HG03457 (cell line): ENCODE results near the gene MAMSTR.
"Not testable (repeated sequence)": the region's sequence is repeated elsewhere in the genome, so short reads cannot be mapped to it uniquely, and the experiment has no call there.

ENCODE experiments used
- ATAC-seq: cut with Tn5 transposase; IDR thresholded peaks from one replicate; pipeline ENCODE4 v1.9.1; 2021; ENCODE audit warnings: moderate number of reproducible peaks; ENCODE audit not compliant: unreplicated experiment

Gene MAMSTR

DNA sequence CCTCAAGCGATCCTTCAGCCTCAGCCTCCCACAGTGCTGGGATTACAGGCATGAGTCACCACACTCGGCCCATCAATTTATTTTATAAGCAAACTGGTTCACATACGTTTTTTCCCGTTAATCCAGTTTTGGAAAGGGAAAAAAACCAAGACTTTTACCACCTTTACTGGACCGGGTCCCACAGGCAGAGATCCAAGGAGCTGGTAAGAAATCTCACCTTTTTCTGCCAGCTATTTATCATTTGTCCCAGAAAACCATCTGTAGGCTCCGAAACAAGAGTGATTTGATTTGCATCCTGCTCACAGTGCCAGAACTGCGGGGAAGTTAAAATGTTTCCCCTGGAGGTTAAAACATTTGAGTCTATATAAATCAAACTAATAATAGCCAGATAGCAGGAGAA lies 30.1 kb downstream of the MAMSTR start:
- ATAC-seq, result no peak

DNA sequence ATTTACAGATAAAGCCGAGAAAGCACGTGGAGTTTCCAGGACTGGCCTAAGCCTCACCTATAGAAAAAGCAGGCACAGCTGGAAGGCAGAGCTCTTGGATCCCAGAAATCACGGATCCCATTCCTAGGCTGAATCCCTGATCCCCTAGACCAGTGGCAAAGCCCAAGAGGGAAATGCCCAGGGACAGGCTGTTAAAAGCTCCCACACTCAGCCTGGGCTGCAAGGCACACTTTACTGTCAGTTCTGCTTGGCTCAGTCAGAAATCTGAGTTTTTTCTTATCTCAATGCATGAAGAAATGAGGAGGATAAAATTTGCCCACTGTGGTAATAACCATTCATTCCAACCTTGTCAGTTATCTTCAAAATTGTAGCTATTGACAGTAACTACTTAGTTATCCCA lies 31.7 kb downstream of the MAMSTR start:
- no peak for ATAC-seq

- ATAC-seq, result not testable (repeated sequence)
These were observed 32.9 kb downstream of the MAMSTR start for GRCh38 chr19:48686637-48687036.

DNA sequence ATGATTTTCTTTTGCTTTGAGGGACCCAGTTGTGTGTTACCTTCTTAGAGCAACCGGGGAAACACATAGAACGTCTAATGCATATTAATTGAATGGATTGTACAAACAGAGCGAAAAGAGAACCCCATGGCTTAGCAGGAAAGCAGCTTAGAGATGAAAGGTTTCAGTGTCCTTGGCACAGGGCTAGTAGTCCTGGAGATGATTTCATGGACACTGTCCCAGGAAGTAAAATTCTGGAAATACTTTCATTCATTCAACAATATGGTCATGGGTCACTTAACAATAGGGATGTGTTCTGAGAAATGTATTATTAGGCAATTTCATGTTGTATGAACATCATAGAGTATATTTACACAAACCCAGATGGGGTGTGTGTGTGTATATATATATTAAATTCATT lies 33.4 kb downstream of the MAMSTR start:
- ATAC-seq, result no peak

GRCh38 chr19:48685583-48685982 lies 33.9 kb downstream of the MAMSTR start:
- ATAC-seq, result no peak

- ATAC-seq, result no peak
These were observed 36.2 kb downstream of the MAMSTR start for GRCh38 chr19:48683349-48683748.

DNA sequence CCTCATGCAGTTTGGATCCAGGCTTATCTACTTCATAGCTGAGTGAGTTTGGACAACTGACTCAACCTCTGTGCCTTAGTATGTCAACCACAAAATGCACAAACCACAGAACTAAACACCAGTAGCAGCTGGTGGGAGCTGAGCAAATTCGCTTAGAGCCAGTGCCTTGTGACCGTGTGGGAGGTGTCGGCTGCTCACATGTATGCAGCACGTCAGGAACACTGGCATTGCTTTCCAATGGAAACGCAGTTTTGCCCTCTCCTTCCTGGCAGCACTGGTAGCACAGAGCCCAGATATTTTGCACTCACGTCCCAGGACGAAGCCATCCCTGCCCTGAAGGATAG lies 38.4 kb downstream of the MAMSTR start:
- ATAC-seq, result no peak

- no peak for ATAC-seq
These were observed 38.9 kb downstream of the MAMSTR start for GRCh38 chr19:48680436-48681126.

- not testable (repeated sequence) for ATAC-seq
These were observed 39.5 kb downstream of the MAMSTR start for GRCh38 chr19:48680006-48680405.

- ATAC-seq, result no peak
These were observed 41.3 kb downstream of the MAMSTR start for GRCh38 chr19:48678201-48678600.

DNA sequence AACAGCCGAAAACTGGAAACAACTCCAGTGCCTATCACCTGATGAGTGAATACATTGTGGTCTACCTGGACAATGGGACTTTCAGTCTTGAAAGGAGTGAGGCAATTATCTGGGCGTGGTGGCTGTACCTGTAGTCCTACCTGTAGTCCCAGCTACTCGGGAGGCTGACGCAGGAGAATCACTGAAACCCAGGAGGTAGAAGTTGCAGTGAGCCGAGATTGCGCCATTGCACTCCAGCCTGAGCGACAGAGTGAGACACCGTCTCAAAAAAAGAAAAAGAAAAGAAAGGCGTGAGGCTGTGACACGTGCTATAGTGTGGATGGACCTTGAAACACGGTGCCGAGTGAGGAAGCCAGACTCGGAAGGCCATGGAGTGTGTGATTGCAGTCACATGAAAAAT lies 42.6 kb downstream of the MAMSTR start:
- ATAC-seq, result no peak

- no peak for ATAC-seq
These were observed 43.0 kb downstream of the MAMSTR start for GRCh38 chr19:48676487-48676886.

GRCh38 chr19:48674921-48675824 lies 44.4 kb downstream of the MAMSTR start:
- no peak for ATAC-seq

- ATAC-seq, result no peak
These were observed 45.2 kb downstream of the MAMSTR start for GRCh38 chr19:48674216-48674809.

DNA sequence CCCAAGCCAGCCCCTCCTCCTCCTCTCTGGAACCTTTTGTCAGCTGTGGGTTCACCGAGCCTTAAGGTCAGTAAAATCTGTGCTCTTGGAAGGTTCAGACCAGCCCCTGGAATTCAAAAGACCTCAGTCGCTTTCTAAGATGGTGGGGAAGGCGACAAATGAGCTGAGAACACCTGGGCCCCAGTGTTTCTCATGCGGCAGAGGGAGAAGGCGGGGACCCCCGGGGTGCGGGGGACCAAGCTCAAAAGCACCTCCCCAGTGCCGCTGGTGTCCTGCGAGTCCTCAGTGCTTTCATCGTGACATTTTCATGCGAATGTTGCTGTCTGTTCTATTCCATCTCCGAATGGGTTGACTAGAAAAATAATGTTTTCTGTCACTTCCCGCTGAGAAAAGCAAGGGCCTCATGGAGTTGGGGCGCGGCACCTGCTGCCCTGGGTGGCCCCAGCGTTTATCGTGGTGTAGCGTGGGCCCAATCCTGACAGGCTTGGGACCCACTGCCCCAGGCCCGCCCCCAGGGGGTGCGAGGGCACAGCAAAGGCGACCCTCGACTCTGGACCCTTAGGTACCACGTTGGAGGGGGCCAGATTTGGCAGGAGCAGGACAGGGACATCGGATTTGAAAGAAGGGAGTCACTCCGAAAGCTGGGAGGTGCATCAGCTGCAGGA lies 46.0 kb downstream of the MAMSTR start:
- ATAC-seq, result no peak

DNA sequence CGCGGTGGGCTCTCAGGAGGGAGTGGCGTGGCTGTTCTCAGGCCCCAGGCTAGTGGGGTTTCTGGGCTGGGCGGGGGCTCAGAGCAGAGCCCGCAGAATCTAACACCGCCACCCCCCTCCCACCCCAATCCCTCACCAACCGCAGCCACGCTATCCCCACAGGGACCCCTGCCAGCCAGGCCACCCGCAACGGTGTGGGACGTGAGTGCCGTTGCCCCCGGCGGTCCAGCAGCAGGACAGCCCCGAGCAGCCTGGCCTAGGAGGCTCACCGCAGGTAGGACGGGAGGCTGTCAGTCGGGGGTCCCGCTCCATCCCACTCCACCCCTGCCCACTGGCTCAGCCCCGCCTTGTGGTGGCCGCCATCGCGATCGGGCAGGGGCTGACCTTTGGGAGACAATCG lies 46.5 kb downstream of the MAMSTR start, which contains the start of gene NTN5:
Gene NTN5 (minus strand): TSS at position 24 of the 400 bp plus-strand sequence. CDS start 2,031 bp downstream, outside the sequence.
- no peak for ATAC-seq

GRCh38 chr19:48671446-48671995 lies 48.0 kb downstream of the MAMSTR start:
- no peak for ATAC-seq

- no peak for ATAC-seq
These were observed 48.7 kb downstream of the MAMSTR start for GRCh38 chr19:48670699-48671445.

DNA sequence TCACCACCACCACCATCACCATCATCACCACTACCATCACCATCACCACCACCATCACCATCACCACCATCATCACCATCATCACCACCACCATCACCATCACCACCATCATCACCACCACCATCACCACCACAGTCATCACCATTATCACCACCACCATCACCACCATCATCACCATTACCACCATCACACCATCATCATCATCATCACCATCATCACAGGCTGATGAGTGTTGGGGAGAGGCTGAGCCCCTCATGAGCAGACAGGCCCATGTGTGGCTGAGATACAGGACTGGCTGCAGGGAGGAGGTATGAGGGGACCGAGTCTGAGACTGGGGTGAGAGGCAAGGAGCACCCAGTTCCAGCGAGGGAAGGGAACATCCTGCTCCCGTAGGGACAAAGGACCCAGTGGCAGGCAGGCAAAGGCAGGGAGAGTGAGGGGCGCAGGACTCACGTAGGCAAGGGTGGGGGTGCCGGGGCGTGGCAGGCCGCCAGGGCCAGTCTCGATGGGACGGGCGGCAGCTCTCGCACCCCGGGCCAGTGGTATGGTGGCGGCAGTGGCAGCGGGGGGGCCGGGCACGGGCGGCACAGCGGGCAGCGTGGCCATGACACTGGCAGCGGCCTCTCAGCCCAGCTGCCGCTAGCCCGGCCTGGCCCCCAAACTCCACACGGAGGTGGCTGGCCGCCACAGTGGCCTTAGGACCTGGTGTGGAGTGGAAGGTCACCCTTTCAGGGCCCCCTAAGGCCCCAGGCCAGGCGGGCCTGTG lies 49.4 kb downstream of the MAMSTR start:
- no peak for ATAC-seq
